Medulla oblongata (tissue), 1 donor: Measurements from ENCODE around the gene MPND.
A peak's percentile ranks its signal among the peaks of the same experiment; 100 is the strongest.
"Not testable (repeated sequence)": the region's sequence is repeated elsewhere in the genome, so short reads cannot be mapped to it uniquely, and the experiment has no call there.

Source experiments
- DNase-seq: peaks from one replicate; pipeline ENCODE4 v3.0.0-alpha.2; 2015; ENCODE audit errors: extremely low spot score

The MPND gene

GRCh38 chr19:4346020-4346383, 2.6 kb downstream of the MPND start:
- DNase-seq, result no peak

- no peak for DNase-seq
Observed at GRCh38 chr19:4347521-4347920, 4.2 kb downstream of the MPND start.

GRCh38 chr19:4349225-4349624, 5.9 kb downstream of the MPND start:
- DNase-seq, result not testable (repeated sequence)

GRCh38 chr19:4350111-4350510, 6.7 kb downstream of the MPND start:
- no peak for DNase-seq

- no peak for DNase-seq
Observed at GRCh38 chr19:4350726-4351125, 7.4 kb downstream of the MPND start.

- peak; percentile 46 for DNase-seq
Observed at GRCh38 chr19:4352701-4353121, 9.3 kb downstream of the MPND start.

- DNase-seq, result no peak
Observed at GRCh38 chr19:4354282-4354681, 10.9 kb downstream of the MPND start.

- no peak for DNase-seq
Observed at GRCh38 chr19:4354897-4355296, 11.5 kb downstream of the MPND start.

- DNase-seq, result no peak
Observed at GRCh38 chr19:4357095-4357797, 13.9 kb downstream of the MPND start.

- no peak for DNase-seq
Observed at GRCh38 chr19:4357921-4358326, 14.6 kb downstream of the MPND start.

- no peak for DNase-seq
Observed at GRCh38 chr19:4358709-4359626, 15.6 kb downstream of the MPND start.

GRCh38 chr19:4359627-4360000, 16.3 kb downstream of the MPND start:
- no peak for DNase-seq

- DNase-seq, result no peak
Observed at GRCh38 chr19:4360081-4360569, 16.8 kb downstream of the MPND start.

GRCh38 chr19:4360641-4361151, 17.3 kb downstream of the MPND start:
- no peak for DNase-seq

GRCh38 chr19:4361152-4362046, 18.0 kb downstream of the MPND start:
- DNase-seq, result no peak

- DNase-seq, result no peak
Observed at GRCh38 chr19:4362101-4362828, 18.9 kb downstream of the MPND start.

GRCh38 chr19:4362831-4363545, 19.6 kb downstream of the MPND start:
- no peak for DNase-seq

- DNase-seq, result no peak
Observed at GRCh38 chr19:4363571-4364304, 20.4 kb downstream of the MPND start.

GRCh38 chr19:4365341-4365740, 22.0 kb downstream of the MPND start:
- DNase-seq, result no peak
